SKM-1 treated with dmso at 0.1 percent for 144 hours (cell line): Measurements from ENCODE around the gene TMEM41B.
"Not testable (repeated sequence)": the region's sequence is repeated elsewhere in the genome, so short reads cannot be mapped to it uniquely, and the experiment has no call there.

Experiments
- DNase-seq: peaks from one replicate; lab custom pipeline; 2025; ENCODE audit not compliant: unreplicated experiment; lab: John Stamatoyannopoulos, UW

Gene TMEM41B

GRCh38 chr11:9260838-9261146, 53.6 kb downstream of the TMEM41B start:
- DNase-seq: not testable (repeated sequence)

GRCh38 chr11:9259981-9260837, 54.2 kb downstream of the TMEM41B start:
- DNase-seq: no peak

- DNase-seq: not testable (repeated sequence)
These were observed 56.1 kb downstream of the TMEM41B start for GRCh38 chr11:9258279-9258678.

GRCh38 chr11:9254416-9254815, 60.0 kb downstream of the TMEM41B start:
- no peak for DNase-seq

GRCh38 chr11:9253086-9253485, 61.3 kb downstream of the TMEM41B start:
- no peak for DNase-seq

GRCh38 chr11:9251311-9251710, 63.1 kb downstream of the TMEM41B start:
- DNase-seq: no peak

- DNase-seq: no peak
These were observed 64.2 kb downstream of the TMEM41B start for GRCh38 chr11:9250139-9250582.

GRCh38 chr11:9249252-9249651, 65.1 kb downstream of the TMEM41B start:
- DNase-seq: no peak

- DNase-seq: no peak
These were observed 66.5 kb downstream of the TMEM41B start for GRCh38 chr11:9247863-9248262.

GRCh38 chr11:9236242-9236641, 78.2 kb downstream of the TMEM41B start:
- not testable (repeated sequence) for DNase-seq

GRCh38 chr11:9232482-9232881, 81.9 kb downstream of the TMEM41B start:
- DNase-seq: no peak

GRCh38 chr11:9231848-9232177, 82.6 kb downstream of the TMEM41B start:
- no peak for DNase-seq
